ENCODE measurements around the gene PADI1. TPM values are rescaled to one million over a fixed set of nuclear protein-coding genes. Genes with fewer than 3 reads are reported as not detected.

PADI1 gene
- total RNA-seq, 1 experiment from 2014 or later = not detected

DNA sequence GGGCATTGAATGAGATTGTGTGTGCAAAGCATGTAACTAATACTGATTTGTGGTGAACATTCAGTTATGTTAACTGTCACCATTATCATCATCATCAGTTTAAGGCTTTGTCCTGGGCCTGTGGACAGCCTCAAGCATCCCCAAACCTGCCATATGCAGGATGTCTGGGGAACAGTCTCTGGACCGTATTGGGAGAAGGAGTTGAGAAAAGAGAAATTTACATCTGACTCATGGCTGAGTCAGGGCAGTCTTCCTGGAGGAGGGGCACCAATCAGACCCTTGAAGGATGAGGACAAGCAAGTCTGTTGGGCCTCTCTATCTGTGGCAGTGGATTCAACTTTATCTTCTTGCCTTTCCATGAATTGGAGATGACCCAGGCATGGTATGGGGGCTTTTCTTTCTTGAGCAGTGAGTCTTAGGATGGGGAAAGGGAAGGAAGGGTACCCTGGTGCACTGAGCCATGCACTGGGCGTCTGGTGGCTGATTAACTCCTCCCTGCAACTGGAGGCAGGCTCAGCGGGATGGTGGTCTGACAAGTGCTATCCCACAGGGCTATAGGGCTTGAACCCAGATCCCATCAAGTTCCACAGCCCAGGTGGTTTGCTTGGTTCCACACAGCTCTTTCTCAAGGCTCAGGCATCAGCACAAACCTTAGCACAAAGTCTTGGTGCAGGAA lies 46.9 kb downstream of the PADI1 start:
- no peak overlapping the region for H3K4me3 ChIP-seq (ENCODE audit: low read depth, low read length)
- H3K4me1 Mint-ChIP-seq (ENCODE audit: low read depth, unreplicated experiment) = no peaks in the 10 kb centered on the region
- no peaks in the 10 kb centered on the region for H3K36me3 ChIP-seq (ENCODE audit: control insufficient read depth, insufficient read depth, low read length)
- TF ChIP-seq, protein P1, sequence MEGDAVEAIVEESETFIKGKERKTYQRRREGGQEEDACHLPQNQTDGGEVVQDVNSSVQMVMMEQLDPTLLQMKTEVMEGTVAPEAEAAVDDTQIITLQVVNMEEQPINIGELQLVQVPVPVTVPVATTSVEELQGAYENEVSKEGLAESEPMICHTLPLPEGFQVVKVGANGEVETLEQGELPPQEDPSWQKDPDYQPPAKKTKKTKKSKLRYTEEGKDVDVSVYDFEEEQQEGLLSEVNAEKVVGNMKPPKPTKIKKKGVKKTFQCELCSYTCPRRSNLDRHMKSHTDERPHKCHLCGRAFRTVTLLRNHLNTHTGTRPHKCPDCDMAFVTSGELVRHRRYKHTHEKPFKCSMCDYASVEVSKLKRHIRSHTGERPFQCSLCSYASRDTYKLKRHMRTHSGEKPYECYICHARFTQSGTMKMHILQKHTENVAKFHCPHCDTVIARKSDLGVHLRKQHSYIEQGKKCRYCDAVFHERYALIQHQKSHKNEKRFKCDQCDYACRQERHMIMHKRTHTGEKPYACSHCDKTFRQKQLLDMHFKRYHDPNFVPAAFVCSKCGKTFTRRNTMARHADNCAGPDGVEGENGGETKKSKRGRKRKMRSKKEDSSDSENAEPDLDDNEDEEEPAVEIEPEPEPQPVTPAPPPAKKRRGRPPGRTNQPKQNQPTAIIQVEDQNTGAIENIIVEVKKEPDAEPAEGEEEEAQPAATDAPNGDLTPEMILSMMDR (IDR thresholded peaks at IDR 0.05; ENCODE audit: insufficient read depth in 1 of 2, low read depth in 1 of 2, low read length in 1 of 2, severe bottlenecking in 1 of 2, unreplicated experiment in 1 of 2) = no peak
- no peaks in the 10 kb centered on the region for H3K4me1 ChIP-seq
- ChIA-PET CTCF (interaction anchor here (0.6 kb wide), 1 partner anchor 119 kb away, joined by 3 read pairs; no protein-coding TSS in a partner anchor), POLR2A (no interaction called here)
- no peaks in the 10 kb centered on the region for H3K9me3 ChIP-seq
- DNase-seq = no peak
- no TSS peak for BruUV-seq (replicated peaks)
- no peaks in the 10 kb centered on the region for H3K27me3 Mint-ChIP-seq (ENCODE audit: insufficient read depth, unreplicated experiment)
- H3K9me3 Mint-ChIP-seq (ENCODE audit: unreplicated experiment) = no peaks in the 10 kb centered on the region
- no peak overlapping the region for H3K4me3 Mint-ChIP-seq (ENCODE audit: unreplicated experiment)
- H3K27ac Mint-ChIP-seq (ENCODE audit: unreplicated experiment) = no peak overlapping the region
- intact Hi-C loops (cut with micrococcal nuclease; ENCODE audit: unreplicated experiment) = no loop called here
- H3K36me3 Mint-ChIP-seq (ENCODE audit: insufficient read depth, unreplicated experiment) = no peaks in the 10 kb centered on the region
- H3K27me3 ChIP-seq (replicated peaks; ENCODE audit: control insufficient read depth, insufficient read depth, low read length) = no peaks in the 10 kb centered on the region; the same call in 1 of the 2 replicates

DNA sequence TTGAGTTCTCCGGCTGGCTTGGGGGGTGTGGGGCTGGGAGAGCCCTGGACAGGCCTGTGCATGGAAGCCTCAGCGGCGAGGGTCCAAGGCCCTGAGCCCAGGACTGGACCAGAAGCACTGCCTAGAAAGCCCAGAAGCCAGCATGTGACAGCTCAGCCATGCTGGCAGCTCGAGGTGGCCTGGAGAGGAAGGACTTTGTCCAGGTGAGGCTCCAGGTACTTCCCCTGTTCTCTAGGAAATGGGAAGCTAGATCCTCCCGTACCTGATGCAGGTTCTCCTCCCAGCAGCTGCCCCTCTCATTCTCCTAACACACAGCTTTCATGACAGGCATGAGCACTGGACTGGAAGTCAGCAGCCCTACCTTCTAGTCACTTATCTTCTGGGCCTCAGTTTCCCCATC lies 50.4 kb downstream of the PADI1 start:
- TF ChIP-seq, protein P1 (IDR thresholded peaks at IDR 0.05; ENCODE audit: insufficient read depth in 1 of 2, low read depth in 1 of 2, low read length in 1 of 2, severe bottlenecking in 1 of 2, unreplicated experiment in 1 of 2) = no peak
- DNase-seq = no peak
- BruUV-seq (replicated peaks) = no TSS peak
- Histone ChIP-seq H3K4me1 (no peaks in the 10 kb centered on the region), H3K4me3 (ENCODE audit: low read depth, low read length) (no peak overlapping the region), H3K36me3 (ENCODE audit: control insufficient read depth, insufficient read depth, low read length) (no peaks in the 10 kb centered on the region), H3K27me3 (replicated peaks; ENCODE audit: control insufficient read depth, insufficient read depth, low read length) (no peaks in the 10 kb centered on the region), H3K9me3 (no peaks in the 10 kb centered on the region)
- H3K4me3 Mint-ChIP-seq (ENCODE audit: unreplicated experiment) = no peak overlapping the region
- no peaks in the 10 kb centered on the region for H3K9me3 Mint-ChIP-seq (ENCODE audit: unreplicated experiment)
- H3K27me3 Mint-ChIP-seq (ENCODE audit: insufficient read depth, unreplicated experiment) = no peaks in the 10 kb centered on the region
- CTCF ChIA-PET = no interaction called here
- intact Hi-C loops (cut with micrococcal nuclease; ENCODE audit: unreplicated experiment) = no loop called here
- no peaks in the 10 kb centered on the region for H3K4me1 Mint-ChIP-seq (ENCODE audit: low read depth, unreplicated experiment)
- POLR2A ChIA-PET = no interaction called here
- H3K27ac Mint-ChIP-seq (ENCODE audit: unreplicated experiment) = no peak overlapping the region
- no peaks in the 10 kb centered on the region for H3K36me3 Mint-ChIP-seq (ENCODE audit: insufficient read depth, unreplicated experiment)

DNA sequence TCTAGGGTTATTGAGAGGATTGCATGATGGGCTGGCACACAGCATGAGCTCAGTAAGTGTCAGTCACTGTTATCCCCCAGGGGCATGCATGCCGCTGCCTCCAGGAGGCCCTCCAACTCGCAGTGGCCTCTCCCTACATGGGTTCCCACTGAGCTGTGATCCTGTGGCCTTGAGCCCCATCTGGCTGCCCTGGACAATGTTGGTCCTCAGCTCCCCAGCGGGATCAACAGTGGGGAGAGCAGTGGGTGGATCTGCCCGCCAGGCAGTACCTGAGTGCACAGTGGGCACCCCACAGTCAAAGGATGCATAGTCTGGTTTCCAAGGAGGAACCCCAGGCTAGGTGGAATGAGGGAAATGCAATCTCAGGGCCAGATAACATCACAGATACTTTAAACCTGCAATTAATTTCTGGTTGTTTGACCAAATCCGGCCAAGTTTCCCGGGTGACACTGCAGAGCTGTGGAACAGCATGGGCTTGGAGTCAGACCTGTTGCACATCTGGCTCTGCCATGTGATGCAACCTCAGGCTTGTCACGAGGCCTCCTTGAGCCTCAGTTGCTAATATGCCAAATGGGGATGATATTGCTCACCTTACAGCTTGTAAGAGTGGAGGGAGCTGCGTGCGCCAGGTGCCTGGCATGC lies 53.3 kb downstream of the PADI1 start:
- POLR2A ChIA-PET = no interaction called here
- no peaks in the 10 kb centered on the region for H3K9me3 Mint-ChIP-seq (ENCODE audit: unreplicated experiment)
- Histone ChIP-seq H3K4me3 (ENCODE audit: low read depth, low read length) (no peak overlapping the region), H3K36me3 (ENCODE audit: control insufficient read depth, insufficient read depth, low read length) (no peaks in the 10 kb centered on the region), H3K4me1 (no peaks in the 10 kb centered on the region), H3K27me3 (replicated peaks; ENCODE audit: control insufficient read depth, insufficient read depth, low read length) (no peaks in the 10 kb centered on the region), H3K9me3 (no peaks in the 10 kb centered on the region)
- no peaks in the 10 kb centered on the region for H3K4me1 Mint-ChIP-seq (ENCODE audit: low read depth, unreplicated experiment)
- CTCF ChIA-PET = no interaction called here
- no peak overlapping the region for H3K27ac Mint-ChIP-seq (ENCODE audit: unreplicated experiment)
- no TSS peak for BruUV-seq (replicated peaks)
- no peak for DNase-seq
- H3K36me3 Mint-ChIP-seq (ENCODE audit: insufficient read depth, unreplicated experiment) = no peaks in the 10 kb centered on the region
- H3K27me3 Mint-ChIP-seq (ENCODE audit: insufficient read depth, unreplicated experiment) = no peaks in the 10 kb centered on the region
- TF ChIP-seq, protein P1 (IDR thresholded peaks at IDR 0.05; ENCODE audit: insufficient read depth in 1 of 2, low read depth in 1 of 2, low read length in 1 of 2, severe bottlenecking in 1 of 2, unreplicated experiment in 1 of 2) = no peak
- no peak overlapping the region for H3K4me3 Mint-ChIP-seq (ENCODE audit: unreplicated experiment)
- intact Hi-C loops (cut with micrococcal nuclease; ENCODE audit: unreplicated experiment) = no loop called here
